HCT116 (cell line): ENCODE results near the gene LRRIQ1. TPM values are rescaled to one million over a fixed set of nuclear protein-coding genes. Genes with fewer than 3 reads are reported as not detected.

Experiments used
- ATAC-seq: fragments of 200-7000 bp; cut with Tn5 transposase; 2 replicates; pipeline ENCODE4 v1.9.1; 2020; ENCODE audit warnings: mild to moderate bottlenecking, moderate library complexity
- BruUV-seq: library from RNA; stranded (reverse); fragments of 400-500 nt; replicated peaks from 2 replicates; lab custom pipeline; 2021; lab: Mats Ljungman, UMichigan
- CTCF ChIA-PET: fragments of 300-600 bp; sonication (Branson Sonifier 250); formaldehyde crosslinking; loops from one replicate; lab custom pipeline; 2021; ENCODE audit warnings: antibody characterized with exemption; lab: Charles Lee
- POLR2A ChIA-PET: fragments of 300-600, 350-600 bp; sonication (Branson Sonifier 250); formaldehyde crosslinking; loops from one replicate; lab custom pipeline; 2021; ENCODE audit warnings: antibody characterized with exemption; lab: Charles Lee
- RAD21 ChIA-PET, 2 experiments: fragments of 300-600 bp; sonication (Branson Sonifier 250); formaldehyde crosslinking; loops; one replicate each; lab custom pipeline; 2023; ENCODE audit warnings: low total read pairs in 2 of 2; ENCODE audit not compliant: uncharacterized antibody in 2 of 2, unreplicated experiment in 2 of 2, low non-redundant PET in 1 of 2; lab: Charles Lee
- DNase-seq: peaks from one replicate; pipeline ENCODE4 v3.0.0-alpha.2; 2010; ENCODE audit warnings: low read depth, low spot score
- H2AFZ ChIP-seq: fragments of 200-600 bp; shearing (Covaris generic), sonication (generic); 2 replicates; pipeline ENCODE4 v1.6.1; 2017; ENCODE audit warnings: low read depth, mixed run types, mixed read lengths, antibody characterized with exemption, low read length; ENCODE audit not compliant: poor library complexity, severe bottlenecking
- H3K27ac ChIP-seq: 2 replicates; pipeline ENCODE4 v1.5.1; 2012; ENCODE audit warnings: low read depth, low read length
- H3K27me3 ChIP-seq: fragments of 200-600 bp; sonication (generic); 2 replicates; pipeline ENCODE4 v1.6.1; 2016; ENCODE audit warnings: mixed run types, low read length, mixed read lengths; ENCODE audit not compliant: insufficient read depth
- H3K36me3 ChIP-seq, 2 experiments: fragments of 200-500 bp in 1 of 2; fragments of 200-600 bp in 1 of 2; sonication (Bioruptor generic) in 1 of 2; sonication (generic) in 1 of 2; 2 replicates each; pipeline versions ENCODE4 v1.5.1 to v1.6.1; 2014 to 2016; ENCODE audit warnings: low read length in 2 of 2, inconsistent platforms in 1 of 2, mixed read lengths in 1 of 2, mixed run types in 1 of 2; ENCODE audit not compliant: insufficient read depth in 2 of 2, control insufficient read depth in 1 of 2
- H3K4me1 ChIP-seq, 2 experiments: fragments of 200-600 bp in 1 of 2; sonication (generic) in 1 of 2; 2 replicates each; pipeline versions ENCODE4 v1.5.1 to v1.6.1; 2012 to 2017; ENCODE audit warnings: low read length in 2 of 2, inconsistent platforms in 1 of 2, mild to moderate bottlenecking in 1 of 2, mixed read lengths in 1 of 2, mixed run types in 1 of 2, moderate library complexity in 1 of 2; ENCODE audit not compliant: insufficient read depth in 2 of 2, control insufficient read depth in 1 of 2
- H3K4me2 ChIP-seq: fragments of 200-600 bp; sonication (generic); 2 replicates; pipeline ENCODE4 v1.6.1; 2017; ENCODE audit warnings: mixed run types, low read length, mixed read lengths
- H3K4me3 ChIP-seq, 2 experiments: fragments of 200-600 bp in 1 of 2; sonication (generic) in 1 of 2; replicated peaks in 1 of 2; 2 replicates each; pipeline ENCODE4 v1.5.1; 2011 to 2016; ENCODE audit warnings: low read length in 2 of 2, control low read depth in 1 of 2, low read depth in 1 of 2, mild to moderate bottlenecking in 1 of 2, mixed read lengths in 1 of 2, mixed run types in 1 of 2
- H3K79me2 ChIP-seq: fragments of 200-600 bp; sonication (generic); 2 replicates; pipeline ENCODE4 v1.6.1; 2017; ENCODE audit warnings: mild to moderate bottlenecking, mixed run types, low read length, moderate library complexity, mixed read lengths; ENCODE audit not compliant: insufficient read depth
- H3K9ac ChIP-seq: fragments of 200-600 bp; sonication (generic); 2 replicates; pipeline ENCODE4 v1.6.1; 2016; ENCODE audit warnings: low read length, mixed read lengths
- H3K9me2 ChIP-seq: fragments of 200-600 bp; sonication (generic), shearing (Covaris generic); 2 replicates; pipeline ENCODE4 v1.6.1; 2017; ENCODE audit warnings: mixed run types, mild to moderate bottlenecking, moderate library complexity; ENCODE audit not compliant: insufficient read depth
- H3K9me3 ChIP-seq, 2 experiments: fragments of 200-500 bp in 1 of 2; fragments of 200-600 bp in 1 of 2; sonication (Bioruptor generic) in 1 of 2; sonication (generic) in 1 of 2; 2 replicates each; pipeline ENCODE4 v1.6.1; 2014 to 2017; ENCODE audit warnings: low read length in 2 of 2, mixed read lengths in 2 of 2, inconsistent platforms in 1 of 2, low read depth in 1 of 2, mild to moderate bottlenecking in 1 of 2, mixed run types in 1 of 2, moderate library complexity in 1 of 2; ENCODE audit not compliant: control insufficient read depth in 1 of 2, insufficient read depth in 1 of 2
- H4K20me1 ChIP-seq: fragments of 200-600 bp; sonication (generic), shearing (Covaris generic); 2 replicates; pipeline ENCODE4 v1.6.1; 2017; ENCODE audit warnings: mixed run types, mild to moderate bottlenecking, moderate library complexity; ENCODE audit not compliant: insufficient read depth
- ATF3 ChIP-seq: IDR thresholded peaks from 2 replicates; pipeline ENCODE4 v1.6.1; 2012
- CTCF ChIP-seq, 3 experiments: fragments of 200-600 bp in 1 of 3; sonication (generic) in 1 of 3; IDR thresholded peaks in 2 of 3; conservative IDR thresholded peaks in 1 of 3; 2 replicates each; pipeline ENCODE4 v1.5.1; 2012 to 2017; ENCODE audit warnings: low read depth in 2 of 3, low read length in 2 of 3, antibody characterized with exemption in 1 of 3, borderline replicate concordance in 1 of 3, control low read depth in 1 of 3, mild to moderate bottlenecking in 1 of 3, mixed read lengths in 1 of 3, mixed run types in 1 of 3, moderate library complexity in 1 of 3; ENCODE audit not compliant: insufficient read depth in 1 of 3
- EZH2 ChIP-seq: fragments of 200-600 bp; sonication (generic); IDR thresholded peaks from 2 replicates; pipeline ENCODE4 v1.6.1; 2017; ENCODE audit warnings: antibody characterized with exemption, mixed run types
- JUND ChIP-seq: IDR thresholded peaks from 2 replicates; pipeline ENCODE4 v1.6.1; 2012
- MAX ChIP-seq: IDR thresholded peaks from 2 replicates; pipeline ENCODE4 v1.6.1; 2012
- POLR2A ChIP-seq: IDR thresholded peaks from 2 replicates; pipeline ENCODE4 v1.7.0; 2011; ENCODE audit warnings: borderline replicate concordance; ENCODE audit not compliant: insufficient read depth, insufficient read length; ENCODE audit errors: extremely low read depth
- POLR2AphosphoS5 ChIP-seq: IDR thresholded peaks from 2 replicates; pipeline ENCODE4 v1.6.1; 2011; ENCODE audit warnings: mild to moderate bottlenecking, low read depth, low read length, moderate library complexity
- SP1 ChIP-seq: IDR thresholded peaks from 2 replicates; pipeline ENCODE4 v1.6.1; 2012; ENCODE audit warnings: low read depth
- SRF ChIP-seq: IDR thresholded peaks from 2 replicates; pipeline ENCODE4 v1.6.1; 2012; ENCODE audit warnings: low read depth
- YY1 ChIP-seq: IDR thresholded peaks from 2 replicates; pipeline ENCODE4 v1.6.1; 2011; ENCODE audit warnings: low read length, low read depth, moderate library complexity, mild to moderate bottlenecking; ENCODE audit not compliant: insufficient replicate concordance; ENCODE audit errors: extremely low read depth
- ZBTB33 ChIP-seq: IDR thresholded peaks from 2 replicates; pipeline ENCODE4 v1.6.1; 2011; ENCODE audit warnings: mild to moderate bottlenecking, low read length, moderate library complexity; ENCODE audit not compliant: insufficient replicate concordance; ENCODE audit errors: extremely low read depth
- ZFX ChIP-seq: fragments of 450-650 bp; IDR thresholded peaks from 2 replicates; pipeline ENCODE4 v1.6.1; 2017
- ZNF274 ChIP-seq: fragments of 200-500 bp; sonication (Bioruptor generic); IDR thresholded peaks from 2 replicates; pipeline ENCODE4 v1.6.1; 2014; ENCODE audit warnings: mild to moderate bottlenecking, low read depth, low read length, inconsistent platforms
- intact Hi-C: fragments of 100-400 bp; cut with micrococcal nuclease; formaldehyde crosslinking; loops from 2 replicates; pipeline ENCODE4 v1.10.0; 2022
- total RNA-seq: library from RNA; stranded (reverse); gene quantifications from one replicate; pipeline ENCODE4 v1.2.1, GENCODE V29; 2021; ENCODE audit not compliant: unreplicated experiment

Gene LRRIQ1
- total RNA-seq, 1 experiment from 2014 or later, result 0.89 TPM

- Histone ChIP-seq H3K9ac (no peak overlapping the region), H3K4me3 (no peak overlapping the region), H3K9me3 (no peaks in the 10 kb centered on the region), H3K9me2 (0 out of 2 replicates have a peak, but pooled peaks cover 4% of the 10 kb centered on the region), H3K27me3 (no peaks in the 10 kb centered on the region), H3K27ac (no peak overlapping the region), H2AFZ (no peak overlapping the region), H3K4me1 (no peaks in the 10 kb centered on the region), H3K4me2 (no peak overlapping the region), H3K79me2 (no peaks in the 10 kb centered on the region), H3K36me3 (no peaks in the 10 kb centered on the region), H4K20me1 (no peaks in the 10 kb centered on the region)
- CTCF ChIA-PET, result no interaction called here
- BruUV-seq, result no TSS peak
- intact Hi-C loops, result no loop called here
- DNase-seq (no peak), ATAC-seq (no peak)
- TF ChIP-seq JUND, result no peak
- no peak for TF ChIP-seq ZFX
- no peak for TF ChIP-seq ZNF274
- no peak for TF ChIP-seq MAX
- no peak for TF ChIP-seq ZBTB33
- POLR2A ChIA-PET, result no interaction called here
- RAD21 ChIA-PET, result no interaction called here
Measured at GRCh38 chr12:85002778-85003296, 33.3 kb upstream of the LRRIQ1 start.

- no peaks in the 10 kb centered on the region for H4K20me1 ChIP-seq
- ATAC-seq (no peak), DNase-seq (no peak)
- ChIA-PET CTCF (no interaction called here), RAD21 (no interaction called here), POLR2A (no interaction called here)
- BruUV-seq, result no TSS peak
- no peaks in the 10 kb centered on the region for H3K79me2 ChIP-seq
- no peak overlapping the region for H3K4me2 ChIP-seq
- H3K4me1 ChIP-seq, result no peaks in the 10 kb centered on the region
- H3K27ac ChIP-seq, result no peak overlapping the region
- H3K9me2 ChIP-seq, result 0 out of 2 replicates have a peak, but pooled peaks cover 4% of the 10 kb centered on the region
- TF ChIP-seq YY1, result no peak
- TF ChIP-seq JUND, result no peak
- no peak for TF ChIP-seq CTCF (IDR thresholded peaks at IDR 0.05 in 2 of 3, conservative IDR thresholded peaks at IDR 0.05 in 1 of 3; ENCODE audit: borderline replicate concordance in 1 of 3, insufficient read depth in 1 of 3, low read depth in 2 of 3, low read length in 2 of 3)
- no peak for TF ChIP-seq MAX
- TF ChIP-seq POLR2AphosphoS5, result no peak
- no peak for TF ChIP-seq SRF
- no peak for TF ChIP-seq EZH2
- no peak for TF ChIP-seq SP1
- no peak for TF ChIP-seq ATF3
- TF ChIP-seq POLR2A, result no peak
- H3K27me3 ChIP-seq, result no peaks in the 10 kb centered on the region
- H3K4me3 ChIP-seq, result no peak overlapping the region
- no peaks in the 10 kb centered on the region for H3K36me3 ChIP-seq
- H3K9ac ChIP-seq, result no peak overlapping the region
- no peak overlapping the region for H2AFZ ChIP-seq
- H3K9me3 ChIP-seq, result no peaks in the 10 kb centered on the region
- intact Hi-C loops, result no loop called here
Measured at GRCh38 chr12:85004204-85004603, 31.9 kb upstream of the LRRIQ1 start.
